ENCODE results near the gene ARHGEF19. TPM values are rescaled to one million over a fixed set of nuclear protein-coding genes. Genes with fewer than 3 reads are reported as not detected.

ARHGEF19 gene
- total and polyA plus RNA-seq, 7 donors, result 0.99 to 2.4 (median 1.3) TPM

DNA sequence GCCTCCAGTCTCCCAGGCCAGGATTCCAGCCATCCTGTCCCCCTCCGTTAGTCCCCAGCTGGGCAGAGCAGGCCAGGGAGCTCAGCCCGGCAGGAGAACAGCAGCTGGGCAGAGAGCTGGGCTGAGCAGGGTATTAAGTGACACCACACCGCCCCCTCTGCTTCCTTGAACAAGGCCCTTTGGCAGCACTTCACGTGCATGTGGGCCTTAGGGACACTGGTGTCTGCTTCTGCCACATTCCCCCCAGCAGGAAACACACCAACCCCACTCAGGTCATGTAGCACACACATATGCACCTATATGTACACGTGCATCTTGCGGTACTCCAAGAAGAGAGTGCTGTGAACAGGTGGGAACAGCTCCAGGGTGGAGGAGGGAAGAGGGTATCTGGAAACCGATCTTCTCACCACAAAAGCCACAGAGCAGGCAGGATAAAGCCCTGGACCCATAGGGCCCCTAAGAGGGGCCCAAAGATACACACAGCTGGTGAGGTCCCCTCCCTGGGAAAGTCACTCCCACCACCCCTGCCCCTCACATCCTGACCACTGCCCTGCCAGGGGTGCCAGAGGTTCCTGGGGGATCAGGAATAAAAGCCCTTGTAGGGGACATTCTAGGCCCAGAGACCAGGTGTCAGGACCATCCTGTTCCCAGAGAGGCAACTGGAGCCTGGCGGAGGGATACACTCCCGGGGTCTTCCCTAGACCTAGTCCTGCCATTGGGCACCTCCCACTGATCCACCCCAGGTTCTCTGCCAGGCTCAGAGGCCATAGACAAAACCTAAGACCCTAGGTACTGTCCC lies 61.1 kb downstream of the ARHGEF19 start:
- Histone ChIP-seq H3K4me3 (no peak overlapping the region), H3K36me3 (ENCODE audit: insufficient read depth in 1 of 2, low read depth in 1 of 2) (peaks cover 0 to 17% of the 10 kb centered on the region in 2 donors), H3K27ac (peak overlapping the region; percentile 32), H3K27me3 (ENCODE audit: insufficient read depth in 3 of 3, low read length in 2 of 3) (peaks cover 0 to 35% (median 2%) of the 10 kb centered on the region in 3 donors), H3K4me1 (peaks cover 30% of the 10 kb centered on the region), H3K9me3 (no peaks in the 10 kb centered on the region)
- WGBS, 3 donors, result 32 to 46% (median 43%) methylated on average over 9 of the region's 9 CpGs
- intact Hi-C loops (cut with DNase I), result no loop called here
- TF ChIP-seq, protein P1, sequence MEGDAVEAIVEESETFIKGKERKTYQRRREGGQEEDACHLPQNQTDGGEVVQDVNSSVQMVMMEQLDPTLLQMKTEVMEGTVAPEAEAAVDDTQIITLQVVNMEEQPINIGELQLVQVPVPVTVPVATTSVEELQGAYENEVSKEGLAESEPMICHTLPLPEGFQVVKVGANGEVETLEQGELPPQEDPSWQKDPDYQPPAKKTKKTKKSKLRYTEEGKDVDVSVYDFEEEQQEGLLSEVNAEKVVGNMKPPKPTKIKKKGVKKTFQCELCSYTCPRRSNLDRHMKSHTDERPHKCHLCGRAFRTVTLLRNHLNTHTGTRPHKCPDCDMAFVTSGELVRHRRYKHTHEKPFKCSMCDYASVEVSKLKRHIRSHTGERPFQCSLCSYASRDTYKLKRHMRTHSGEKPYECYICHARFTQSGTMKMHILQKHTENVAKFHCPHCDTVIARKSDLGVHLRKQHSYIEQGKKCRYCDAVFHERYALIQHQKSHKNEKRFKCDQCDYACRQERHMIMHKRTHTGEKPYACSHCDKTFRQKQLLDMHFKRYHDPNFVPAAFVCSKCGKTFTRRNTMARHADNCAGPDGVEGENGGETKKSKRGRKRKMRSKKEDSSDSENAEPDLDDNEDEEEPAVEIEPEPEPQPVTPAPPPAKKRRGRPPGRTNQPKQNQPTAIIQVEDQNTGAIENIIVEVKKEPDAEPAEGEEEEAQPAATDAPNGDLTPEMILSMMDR (IDR thresholded peaks at IDR 0.05), result no peak
- ATAC-seq (peak in 1 of 4 donors; percentile 44), DNase-seq (no peak)

GRCh38 chr1:16150508-16150907 lies 61.9 kb downstream of the ARHGEF19 start:
- ATAC-seq, result no peak
- TF ChIP-seq, protein P1 (IDR thresholded peaks at IDR 0.05), result no peak
- H3K4me1 ChIP-seq, result peaks cover 31% of the 10 kb centered on the region
- H3K9me3 ChIP-seq, result no peaks in the 10 kb centered on the region
- H3K27ac ChIP-seq, result no peak overlapping the region
- H3K27me3 ChIP-seq (ENCODE audit: insufficient read depth in 3 of 3, low read length in 2 of 3), result peaks cover 0 to 39% (median 2%) of the 10 kb centered on the region in 3 donors
- peaks cover 0 to 17% of the 10 kb centered on the region in 2 donors for H3K36me3 ChIP-seq (ENCODE audit: insufficient read depth in 1 of 2, low read depth in 1 of 2)
- no peak for DNase-seq
- intact Hi-C loops (cut with DNase I), result no loop called here
- 64 to 78% (median 76%) methylated on average over 6 of the region's 6 CpGs for WGBS, 3 donors
- no peak overlapping the region for H3K4me3 ChIP-seq

GRCh38 chr1:16149702-16150488 lies 62.6 kb downstream of the ARHGEF19 start:
- Histone ChIP-seq H3K4me1 (peaks cover 31% of the 10 kb centered on the region), H3K36me3 (ENCODE audit: insufficient read depth in 1 of 2, low read depth in 1 of 2) (peaks cover 0 to 17% of the 10 kb centered on the region in 2 donors), H3K27ac (no peak overlapping the region), H3K9me3 (no peaks in the 10 kb centered on the region), H3K27me3 (ENCODE audit: insufficient read depth in 3 of 3, low read length in 2 of 3) (peaks cover 0 to 39% (median 2%) of the 10 kb centered on the region in 3 donors), H3K4me3 (no peak overlapping the region)
- no peak for ATAC-seq
- intact Hi-C loops (cut with DNase I), result no loop called here
- 75 to 81% (median 78%) methylated on average over 12 of the region's 12 CpGs for WGBS, 3 donors
- DNase-seq, result no peak
- TF ChIP-seq, protein P1 (IDR thresholded peaks at IDR 0.05), result no peak

DNA sequence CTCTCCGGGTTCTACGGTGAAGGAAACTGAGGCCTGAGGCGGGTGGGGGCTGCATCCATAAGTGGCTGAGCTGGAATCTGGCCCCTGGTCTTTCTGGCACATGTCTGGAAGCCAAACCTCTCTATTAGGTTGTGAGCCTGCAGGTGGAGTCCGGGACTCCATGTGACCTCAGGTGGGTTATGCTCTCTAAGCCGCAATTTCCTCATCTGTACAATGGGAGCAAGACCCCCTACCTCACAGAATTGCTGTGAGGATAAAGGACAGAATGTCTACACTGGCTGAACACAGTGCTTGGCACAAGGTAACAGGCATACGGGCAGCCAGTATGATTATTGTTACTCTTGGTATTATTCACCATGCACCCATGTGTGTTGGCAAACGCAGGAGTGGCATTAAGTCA lies 63.3 kb downstream of the ARHGEF19 start:
- H3K9me3 ChIP-seq, result no peaks in the 10 kb centered on the region
- H3K27ac ChIP-seq, result no peak overlapping the region
- intact Hi-C loops (cut with DNase I), result no loop called here
- H3K4me3 ChIP-seq, result no peak overlapping the region
- peaks cover 36% of the 10 kb centered on the region for H3K4me1 ChIP-seq
- TF ChIP-seq, protein P1 (IDR thresholded peaks at IDR 0.05), result no peak
- WGBS, 3 donors, result 86 to 96% (median 90%) methylated on average over 7 of the region's 7 CpGs
- ATAC-seq (no peak), DNase-seq (no peak)
- peaks cover 0 to 46% (median 2%) of the 10 kb centered on the region in 3 donors for H3K27me3 ChIP-seq (ENCODE audit: insufficient read depth in 3 of 3, low read length in 2 of 3)
- peaks cover 0 to 17% of the 10 kb centered on the region in 2 donors for H3K36me3 ChIP-seq (ENCODE audit: insufficient read depth in 1 of 2, low read depth in 1 of 2)
